ENCODE results near the gene P2RY2. TPM values are rescaled to one million over a fixed set of nuclear protein-coding genes. Genes with fewer than 3 reads are reported as not detected.

The P2RY2 gene
- total and polyA plus RNA-seq, 4 donors = 1.8 to 3.7 (median 2.2) TPM

DNA sequence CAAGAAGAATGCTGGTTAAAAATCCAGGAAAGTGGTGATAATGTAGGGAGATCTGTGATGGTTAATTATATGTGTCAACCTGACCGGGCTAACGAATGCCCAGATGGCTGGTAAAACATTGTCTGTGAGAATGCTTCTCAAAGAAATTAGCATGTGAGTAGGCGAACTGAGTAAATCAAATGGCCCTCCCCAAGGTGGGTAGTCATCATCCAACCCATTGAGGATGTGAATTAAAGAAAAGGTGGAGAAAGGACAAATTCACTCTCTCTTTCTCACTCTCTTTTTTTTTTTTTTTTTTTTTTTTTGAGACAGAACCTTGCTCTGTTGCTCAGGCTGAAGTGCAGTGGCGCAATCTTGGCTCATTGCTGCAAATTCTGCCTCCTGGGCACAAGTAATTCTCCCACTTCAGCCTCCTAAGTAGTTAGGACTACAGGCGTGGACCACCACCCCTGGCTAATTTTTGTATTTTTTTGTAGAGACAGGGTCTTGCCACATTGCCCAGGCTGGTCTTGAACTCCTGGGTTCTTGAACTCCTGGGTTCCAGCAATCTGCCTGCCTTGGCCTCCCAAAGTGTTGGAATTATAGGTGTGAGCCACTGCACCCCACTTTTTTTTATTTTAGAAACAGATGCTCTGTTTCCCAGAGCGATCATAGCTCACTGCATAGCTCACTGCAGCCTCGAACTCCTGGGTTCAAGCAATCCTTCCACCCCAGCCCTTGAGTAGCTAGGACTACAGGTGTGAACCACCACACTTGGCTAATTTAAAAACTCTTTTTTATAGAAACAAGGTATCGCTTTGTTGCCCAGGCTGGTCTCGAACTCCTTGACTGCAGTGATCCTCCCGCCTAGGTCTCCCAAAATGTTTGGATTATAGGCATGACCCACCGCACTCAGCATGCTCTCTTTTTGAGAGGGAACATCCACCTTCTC, 32.0 kb downstream of the P2RY2 start:
- 94% methylated on average over 11 of the region's 11 CpGs for WGBS
- Histone ChIP-seq H3K9ac (ENCODE audit: low read depth in 1 of 2, low read length in 2 of 2) (no peak overlapping the region), H3K4me3 (ENCODE audit: low read depth in 1 of 3, low read length in 3 of 3) (no peak overlapping the region), H3K27me3 (ENCODE audit: control insufficient read depth in 4 of 4, insufficient read depth in 4 of 4, low read length in 3 of 4) (no peaks in the 10 kb centered on the region), H3K36me3 (ENCODE audit: control insufficient read depth in 4 of 4, insufficient read depth in 3 of 4, low read depth in 1 of 4, low read length in 3 of 4) (no peaks in the 10 kb centered on the region), H3K27ac (ENCODE audit: low read depth in 1 of 2, low read length in 2 of 2) (no peak overlapping the region), H3K4me1 (ENCODE audit: control insufficient read depth in 4 of 4, insufficient read depth in 4 of 4, low read length in 3 of 4) (no peaks in the 10 kb centered on the region), H3K9me3 (ENCODE audit: control insufficient read depth in 4 of 4, low read length in 3 of 4) (no peaks in the 10 kb centered on the region)
- no peak for DNase-seq (ENCODE audit: low spot score)
- TF ChIP-seq FOXA1 (IDR thresholded peaks at IDR 0.05) (no peak), HNF4A (conservative IDR thresholded peaks at IDR 0.05) (peak in 1 of 2 donors; percentile 10)
- TF ChIP-seq, protein P1, sequence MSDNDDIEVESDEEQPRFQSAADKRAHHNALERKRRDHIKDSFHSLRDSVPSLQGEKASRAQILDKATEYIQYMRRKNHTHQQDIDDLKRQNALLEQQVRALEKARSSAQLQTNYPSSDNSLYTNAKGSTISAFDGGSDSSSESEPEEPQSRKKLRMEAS (IDR thresholded peaks at IDR 0.05) = no peak

DNA sequence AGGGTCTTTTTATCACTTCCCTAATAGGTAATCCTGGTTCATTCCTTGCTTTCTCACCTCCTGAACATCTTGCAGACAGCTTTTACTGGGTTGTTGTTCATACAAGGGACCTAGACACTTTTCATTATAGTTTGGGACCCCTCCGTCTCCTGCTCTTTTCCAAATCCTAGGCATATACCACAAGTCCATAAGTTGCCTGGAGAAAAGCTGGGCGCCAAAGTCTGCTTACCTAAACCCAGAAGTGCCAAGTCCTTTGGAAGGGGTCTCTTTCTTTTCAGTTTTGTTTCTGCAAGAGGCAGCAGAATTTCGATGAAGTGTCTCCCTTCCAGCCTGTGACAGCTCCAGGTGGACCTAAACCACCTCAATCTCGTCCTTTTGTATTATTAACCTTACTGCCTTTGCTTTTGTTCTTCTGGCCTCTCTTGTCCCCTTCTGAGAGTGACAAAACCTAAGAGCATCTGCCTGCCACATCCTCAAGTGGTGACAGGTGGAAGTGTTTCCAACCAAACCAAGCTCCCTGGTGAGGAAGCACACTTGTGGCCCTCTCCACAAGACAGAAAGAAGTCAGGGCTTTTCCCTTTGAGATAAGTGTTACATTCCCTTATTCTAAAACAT, 34.6 kb downstream of the P2RY2 start:
- H3K36me3 ChIP-seq (ENCODE audit: control insufficient read depth in 4 of 4, insufficient read depth in 3 of 4, low read depth in 1 of 4, low read length in 3 of 4) = no peaks in the 10 kb centered on the region
- no peak for DNase-seq (ENCODE audit: low spot score)

More for the DNA sequence above, 34.6 kb downstream of the P2RY2 start:
- Histone ChIP-seq H3K4me3 (ENCODE audit: low read depth in 1 of 3, low read length in 3 of 3) (no peak overlapping the region), H3K27ac (ENCODE audit: low read depth in 1 of 2, low read length in 2 of 2) (no peak overlapping the region), H3K4me1 (ENCODE audit: control insufficient read depth in 4 of 4, insufficient read depth in 4 of 4, low read length in 3 of 4) (peaks cover 0 to 2% (median 0%) of the 10 kb centered on the region in 4 donors), H3K27me3 (ENCODE audit: control insufficient read depth in 4 of 4, insufficient read depth in 4 of 4, low read length in 3 of 4) (no peaks in the 10 kb centered on the region), H3K9ac (ENCODE audit: low read depth in 1 of 2, low read length in 2 of 2) (no peak overlapping the region), H3K9me3 (ENCODE audit: control insufficient read depth in 4 of 4, low read length in 3 of 4) (no peaks in the 10 kb centered on the region)
- 89% methylated on average over 4 of the region's 4 CpGs for WGBS
- TF ChIP-seq, protein P2, sequence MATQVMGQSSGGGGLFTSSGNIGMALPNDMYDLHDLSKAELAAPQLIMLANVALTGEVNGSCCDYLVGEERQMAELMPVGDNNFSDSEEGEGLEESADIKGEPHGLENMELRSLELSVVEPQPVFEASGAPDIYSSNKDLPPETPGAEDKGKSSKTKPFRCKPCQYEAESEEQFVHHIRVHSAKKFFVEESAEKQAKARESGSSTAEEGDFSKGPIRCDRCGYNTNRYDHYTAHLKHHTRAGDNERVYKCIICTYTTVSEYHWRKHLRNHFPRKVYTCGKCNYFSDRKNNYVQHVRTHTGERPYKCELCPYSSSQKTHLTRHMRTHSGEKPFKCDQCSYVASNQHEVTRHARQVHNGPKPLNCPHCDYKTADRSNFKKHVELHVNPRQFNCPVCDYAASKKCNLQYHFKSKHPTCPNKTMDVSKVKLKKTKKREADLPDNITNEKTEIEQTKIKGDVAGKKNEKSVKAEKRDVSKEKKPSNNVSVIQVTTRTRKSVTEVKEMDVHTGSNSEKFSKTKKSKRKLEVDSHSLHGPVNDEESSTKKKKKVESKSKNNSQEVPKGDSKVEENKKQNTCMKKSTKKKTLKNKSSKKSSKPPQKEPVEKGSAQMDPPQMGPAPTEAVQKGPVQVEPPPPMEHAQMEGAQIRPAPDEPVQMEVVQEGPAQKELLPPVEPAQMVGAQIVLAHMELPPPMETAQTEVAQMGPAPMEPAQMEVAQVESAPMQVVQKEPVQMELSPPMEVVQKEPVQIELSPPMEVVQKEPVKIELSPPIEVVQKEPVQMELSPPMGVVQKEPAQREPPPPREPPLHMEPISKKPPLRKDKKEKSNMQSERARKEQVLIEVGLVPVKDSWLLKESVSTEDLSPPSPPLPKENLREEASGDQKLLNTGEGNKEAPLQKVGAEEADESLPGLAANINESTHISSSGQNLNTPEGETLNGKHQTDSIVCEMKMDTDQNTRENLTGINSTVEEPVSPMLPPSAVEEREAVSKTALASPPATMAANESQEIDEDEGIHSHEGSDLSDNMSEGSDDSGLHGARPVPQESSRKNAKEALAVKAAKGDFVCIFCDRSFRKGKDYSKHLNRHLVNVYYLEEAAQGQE (IDR thresholded peaks at IDR 0.05) = no peak
- TF ChIP-seq RXRA (IDR thresholded peaks at IDR 0.05) (no peak), TAF1 (conservative IDR thresholded peaks at IDR 0.05) (no peak), GABPA (IDR thresholded peaks at IDR 0.05 in 1 of 2, conservative IDR thresholded peaks at IDR 0.05 in 1 of 2) (no peak), FOXA2 (IDR thresholded peaks at IDR 0.05) (no peak), EGR1 (IDR thresholded peaks at IDR 0.05; ENCODE audit: low read depth in 2 of 2) (no peak), JUND (IDR thresholded peaks at IDR 0.05) (no peak)
- TF ChIP-seq, protein P1 (IDR thresholded peaks at IDR 0.05) = no peak
- TF ChIP-seq, protein P3, sequence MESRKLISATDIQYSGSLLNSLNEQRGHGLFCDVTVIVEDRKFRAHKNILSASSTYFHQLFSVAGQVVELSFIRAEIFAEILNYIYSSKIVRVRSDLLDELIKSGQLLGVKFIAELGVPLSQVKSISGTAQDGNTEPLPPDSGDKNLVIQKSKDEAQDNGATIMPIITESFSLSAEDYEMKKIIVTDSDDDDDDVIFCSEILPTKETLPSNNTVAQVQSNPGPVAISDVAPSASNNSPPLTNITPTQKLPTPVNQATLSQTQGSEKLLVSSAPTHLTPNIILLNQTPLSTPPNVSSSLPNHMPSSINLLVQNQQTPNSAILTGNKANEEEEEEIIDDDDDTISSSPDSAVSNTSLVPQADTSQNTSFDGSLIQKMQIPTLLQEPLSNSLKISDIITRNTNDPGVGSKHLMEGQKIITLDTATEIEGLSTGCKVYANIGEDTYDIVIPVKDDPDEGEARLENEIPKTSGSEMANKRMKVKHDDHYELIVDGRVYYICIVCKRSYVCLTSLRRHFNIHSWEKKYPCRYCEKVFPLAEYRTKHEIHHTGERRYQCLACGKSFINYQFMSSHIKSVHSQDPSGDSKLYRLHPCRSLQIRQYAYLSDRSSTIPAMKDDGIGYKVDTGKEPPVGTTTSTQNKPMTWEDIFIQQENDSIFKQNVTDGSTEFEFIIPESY (IDR thresholded peaks at IDR 0.05) = no peak

All from liver (tissue), 9 donors.